Body of pancreas (tissue), 4 donors: ENCODE data around the gene GTPBP8.

Source experiments
- CTCF ChIP-seq, 7 experiments: fragments of 450-650 bp in 4 of 7; fragments of 200-600 bp in 3 of 7; sonication (generic) in 3 of 7; IDR thresholded peaks; one replicate each; pipeline ENCODE4 v1.5.1; 2016 to 2019; ENCODE audit warnings: antibody characterized with exemption in 7 of 7
- POLR2A ChIP-seq, 3 donors: fragments of 450-650 bp; IDR thresholded peaks; one replicate each; pipeline ENCODE4 v1.6.1; 2016; ENCODE audit warnings: antibody characterized with exemption in 3 of 3, mild to moderate bottlenecking in 2 of 3

GRCh38 chr3:112948346-112948838, 42.4 kb upstream of the GTPBP8 start:
- no peak for TF ChIP-seq CTCF (IDR thresholded peaks at IDR 0.05)
- TF ChIP-seq POLR2A (IDR thresholded peaks at IDR 0.05), result no peak
